ENCODE results near the gene CSHL1.
A peak's percentile ranks its signal among the peaks of the same experiment; 100 is the strongest.
"Not testable (repeated sequence)": the region's sequence is repeated elsewhere in the genome, so short reads cannot be mapped to it uniquely, and the experiment has no call there.

The CSHL1 gene

GRCh38 chr17:63917646-63918045 lies 6.6 kb upstream of the CSHL1 start:
- DNase-seq = no peak

GRCh38 chr17:63917206-63917605 lies 6.1 kb upstream of the CSHL1 start:
- not testable (repeated sequence) for DNase-seq

GRCh38 chr17:63916566-63917185 lies 5.6 kb upstream of the CSHL1 start:
- DNase-seq = no peak

GRCh38 chr17:63915753-63916152 lies 4.7 kb upstream of the CSHL1 start:
- DNase-seq = not testable (repeated sequence)

- DNase-seq = no peak
Observed at GRCh38 chr17:63914471-63914870, 3.4 kb upstream of the CSHL1 start.

GRCh38 chr17:63911657-63912100 lies 621 bp upstream of the CSHL1 start:
- no peak for DNase-seq

GRCh38 chr17:63910096-63910495 lies 962 bp downstream of the CSHL1 start:
- DNase-seq = no peak

- DNase-seq = not testable (repeated sequence)
Observed at GRCh38 chr17:63909586-63909985, 1.5 kb downstream of the CSHL1 start.

- DNase-seq = peak; percentile 20
Observed at GRCh38 chr17:63907161-63907778, 3.8 kb downstream of the CSHL1 start.

GRCh38 chr17:63904796-63905195 lies 6.3 kb downstream of the CSHL1 start:
- DNase-seq = not testable (repeated sequence)

- not testable (repeated sequence) for DNase-seq
Observed at GRCh38 chr17:63903787-63904201, 7.3 kb downstream of the CSHL1 start.

- DNase-seq = not testable (repeated sequence)
Observed at GRCh38 chr17:63901971-63902370, 9.1 kb downstream of the CSHL1 start.

- not testable (repeated sequence) for DNase-seq
Observed at GRCh38 chr17:63898899-63899798, 11.9 kb downstream of the CSHL1 start.

- not testable (repeated sequence) for DNase-seq
Observed at GRCh38 chr17:63896524-63897354, 14.3 kb downstream of the CSHL1 start, which contains the start of gene CSH1. Gene CSH1, minus strand, starts transcription at chr17:63896574. Its CDS starts 63 bp downstream, at chr17:63896511.

GRCh38 chr17:63894821-63895220 lies 16.2 kb downstream of the CSHL1 start:
- DNase-seq = not testable (repeated sequence)

- DNase-seq = not testable (repeated sequence)
Observed at GRCh38 chr17:63894021-63894420, 17.0 kb downstream of the CSHL1 start.

- DNase-seq = not testable (repeated sequence)
Observed at GRCh38 chr17:63892316-63893037, 18.6 kb downstream of the CSHL1 start.

- not testable (repeated sequence) for DNase-seq
Observed at GRCh38 chr17:63889026-63889848, 21.8 kb downstream of the CSHL1 start.

- DNase-seq = not testable (repeated sequence)
Observed at GRCh38 chr17:63885119-63885518, 25.9 kb downstream of the CSHL1 start.

GRCh38 chr17:63882626-63883126 lies 28.4 kb downstream of the CSHL1 start:
- not testable (repeated sequence) for DNase-seq
